Measurements from ENCODE around the gene SYNDIG1.
A peak's percentile ranks its signal among the peaks of the same experiment; 100 is the strongest.

The SYNDIG1 gene

DNA sequence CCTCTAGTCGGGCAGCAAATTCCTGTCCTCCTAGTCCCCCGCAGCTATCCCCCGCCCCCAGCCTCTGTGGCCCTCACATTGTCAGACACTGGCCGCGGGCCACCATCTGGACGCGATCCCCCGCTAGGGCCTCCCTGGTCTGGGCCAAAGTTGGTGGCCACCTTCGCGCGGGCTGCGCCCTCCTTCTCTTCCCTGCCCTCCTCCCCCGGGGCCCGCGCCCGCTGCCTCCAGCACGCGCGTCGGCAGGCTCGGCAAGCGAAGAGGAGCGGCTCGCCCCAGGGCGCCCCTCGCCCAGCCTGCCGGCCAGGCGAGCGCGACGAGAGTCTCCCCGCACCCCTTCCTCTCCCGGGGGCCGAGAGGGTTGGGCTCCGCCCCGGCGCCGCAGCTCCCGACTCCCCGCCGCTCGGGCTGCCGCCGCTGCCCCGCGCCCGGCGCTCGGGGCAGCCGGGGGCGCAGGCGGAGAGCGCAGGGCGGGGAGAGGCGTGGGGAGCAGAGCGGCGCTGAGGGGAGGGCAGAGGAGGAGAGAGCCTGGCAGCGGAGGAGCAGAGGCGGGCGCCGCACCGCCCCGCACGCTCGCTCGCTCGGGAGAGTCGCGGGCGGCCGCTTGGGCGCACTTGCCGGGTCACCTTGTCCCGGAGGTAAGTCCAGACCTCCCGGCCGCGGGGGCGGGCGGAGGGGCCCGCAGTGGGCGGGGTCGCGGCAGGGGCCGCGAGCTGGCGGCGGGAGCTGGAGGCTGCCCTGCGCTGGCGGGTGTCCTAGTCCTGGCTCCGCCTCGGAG lies at the start of gene SYNDIG1:
Gene SYNDIG1, plus strand, starts transcription at position 514 of the 778 bp plus-strand sequence. CDS start 73,469 bp downstream, outside the sequence.
- DNase-seq: peak; percentile 44

DNA sequence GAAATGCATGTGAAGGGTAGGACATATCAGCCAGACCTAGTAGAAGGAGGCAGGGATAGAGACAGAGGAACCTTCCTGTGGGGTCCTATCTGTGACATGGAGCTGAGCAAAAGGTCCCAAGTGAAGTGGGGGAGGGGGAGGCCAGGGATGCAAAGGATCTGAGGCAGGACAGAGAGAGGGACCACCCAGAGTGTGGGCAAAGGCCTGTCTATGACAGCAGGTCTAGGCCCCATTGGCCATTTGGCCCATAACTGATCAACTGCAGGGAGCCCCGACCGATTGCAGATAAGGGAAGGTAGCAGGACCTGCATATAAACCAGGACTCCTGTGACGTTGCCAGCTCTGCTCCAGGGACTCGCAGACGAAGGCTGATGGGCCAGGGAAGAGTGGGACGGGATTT lies 49.6 kb upstream of the SYNDIG1 start:
- DNase-seq: no peak

DNA sequence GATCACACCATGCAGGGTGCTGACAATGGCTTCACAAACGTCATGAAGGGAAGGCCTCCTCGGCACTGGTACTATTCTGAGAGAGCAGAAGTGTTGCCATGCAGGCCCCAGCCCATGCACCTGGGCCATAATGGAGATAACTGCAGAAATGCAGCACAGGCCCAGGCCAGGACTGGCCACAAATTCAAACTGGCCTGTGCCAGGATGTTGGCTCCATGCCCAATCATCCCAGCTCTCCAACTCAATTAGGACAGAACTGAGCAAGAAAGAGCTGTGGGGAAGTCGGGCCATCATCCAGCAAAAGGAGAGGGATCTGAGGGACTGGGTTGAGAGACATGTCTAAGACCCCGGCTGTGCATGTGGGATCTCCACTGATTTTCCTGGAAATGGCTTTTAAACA lies 48.9 kb upstream of the SYNDIG1 start:
- DNase-seq: no peak

DNA sequence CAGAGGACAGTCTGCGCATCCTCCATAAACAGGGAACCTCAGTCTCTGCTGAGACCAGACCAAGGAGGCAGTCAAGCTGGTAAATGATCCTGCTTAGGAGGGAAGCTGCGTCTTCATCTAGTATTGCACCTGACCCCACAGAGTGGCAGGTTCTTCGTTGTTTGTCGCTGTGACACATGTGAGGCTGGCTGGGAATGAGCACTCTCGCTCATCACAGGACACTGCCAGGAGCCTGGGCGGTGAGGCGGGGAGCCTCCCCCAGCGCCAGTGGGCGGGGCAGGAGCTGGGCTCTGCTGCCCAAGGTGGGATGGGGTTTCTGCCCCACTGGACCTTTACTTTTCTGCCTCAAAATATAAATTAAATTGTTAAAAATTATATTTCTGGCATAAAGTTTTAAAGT lies 48.4 kb upstream of the SYNDIG1 start:
- no peak for DNase-seq

DNA sequence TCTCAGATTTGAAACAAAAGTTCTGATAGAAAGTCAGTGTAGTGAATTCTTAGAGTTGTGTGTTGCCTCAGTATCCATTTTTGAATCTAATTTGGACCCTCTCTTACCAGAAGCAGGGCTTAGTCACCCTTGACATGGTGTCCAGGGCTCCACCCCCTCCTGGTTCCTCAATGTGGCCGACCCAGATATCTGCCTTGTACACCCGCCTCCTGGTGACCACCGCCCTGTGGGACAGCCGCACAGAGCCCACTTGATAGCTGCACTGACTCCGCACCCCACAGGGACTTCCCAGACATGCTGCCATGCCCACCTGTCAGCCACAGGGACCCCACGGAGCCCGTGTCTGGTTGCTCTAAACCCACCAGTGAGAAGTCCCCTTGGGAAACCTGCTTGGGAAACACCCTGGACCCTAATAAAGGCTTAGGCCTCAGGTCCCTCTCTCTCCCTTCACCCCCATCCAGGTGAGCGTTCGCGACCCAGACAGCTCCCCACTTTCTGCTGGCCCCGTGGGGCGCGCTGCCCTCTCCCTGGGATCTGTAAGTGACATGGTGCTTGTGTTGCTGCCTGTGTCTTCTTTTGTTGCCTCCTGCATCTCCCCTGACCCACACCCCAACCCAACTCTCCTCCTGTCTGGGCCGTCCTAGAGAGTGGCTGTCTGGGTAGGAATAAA lies 47.2 kb upstream of the SYNDIG1 start:
- DNase-seq: no peak

DNA sequence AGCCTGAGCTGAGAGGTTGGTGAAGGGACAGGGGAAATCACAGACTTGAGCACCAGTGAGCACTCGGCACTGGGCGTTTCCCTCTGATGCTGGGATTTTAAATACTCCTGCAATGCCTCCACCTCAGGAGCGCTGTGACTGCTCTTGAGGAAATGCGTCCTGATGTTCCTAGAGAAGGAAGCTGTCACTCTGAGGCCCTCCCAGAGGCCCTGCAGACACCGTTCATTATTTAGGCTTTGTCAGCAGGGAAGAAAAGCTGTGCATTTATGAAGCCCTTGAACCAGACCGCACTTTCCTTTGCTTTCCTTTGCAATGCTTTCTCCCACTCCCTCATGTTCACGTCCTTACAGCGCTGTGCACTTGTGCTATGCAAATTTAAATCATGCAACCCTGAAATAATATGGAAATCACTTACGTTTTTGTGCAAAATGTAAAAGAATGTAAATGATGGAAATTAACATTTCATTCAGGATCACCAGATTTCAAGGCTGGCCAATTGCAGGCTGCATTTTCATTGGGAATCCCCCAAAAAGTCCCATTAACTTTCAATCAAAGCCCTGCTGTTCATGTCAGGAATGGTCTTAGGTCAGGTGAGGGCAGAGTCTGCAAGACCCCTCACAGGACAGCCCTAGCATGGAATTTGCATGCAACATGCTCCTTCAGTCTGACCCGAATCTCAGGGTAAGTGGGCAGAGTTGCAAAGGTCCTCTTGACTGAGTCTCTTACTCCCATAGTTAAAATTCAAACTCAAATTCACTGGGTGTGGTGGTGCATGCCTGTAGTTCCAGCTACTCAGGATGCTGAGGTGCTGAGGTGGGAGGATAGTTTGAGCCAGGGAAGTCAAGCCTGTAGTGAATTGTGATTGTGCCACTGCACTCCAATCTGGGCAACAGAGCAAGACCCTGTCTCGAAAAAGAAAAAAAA lies 45.8 kb upstream of the SYNDIG1 start:
- no peak for DNase-seq

DNA sequence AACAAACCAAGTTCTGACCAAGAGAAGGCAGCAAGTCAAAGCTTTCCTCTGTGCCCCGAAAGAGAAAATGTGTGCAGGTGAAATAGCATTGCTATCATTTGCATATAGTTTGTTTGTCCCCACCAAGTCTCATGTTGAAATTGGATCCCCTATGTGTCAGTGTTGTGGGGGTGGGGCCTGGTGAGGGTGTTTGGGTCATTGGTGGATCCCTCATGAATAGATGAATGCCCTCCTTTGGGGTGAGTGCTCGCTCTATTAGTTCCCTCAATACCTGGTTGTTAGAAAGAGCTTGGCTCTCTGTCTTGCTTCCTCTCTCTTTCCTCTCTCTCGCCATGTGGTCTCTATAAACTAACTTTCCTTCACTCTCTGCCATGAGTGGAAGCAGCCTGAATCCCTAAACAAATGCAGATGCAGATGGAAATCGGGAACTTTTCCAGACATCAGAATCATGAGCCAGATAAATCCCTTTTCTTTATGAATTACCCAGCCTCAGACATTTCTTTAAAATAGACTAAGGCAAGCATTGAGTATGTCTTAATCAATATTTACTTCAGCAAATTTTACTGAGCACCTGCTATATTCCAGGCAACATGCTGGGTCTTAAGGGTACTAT lies 43.8 kb upstream of the SYNDIG1 start:
- DNase-seq: no peak

DNA sequence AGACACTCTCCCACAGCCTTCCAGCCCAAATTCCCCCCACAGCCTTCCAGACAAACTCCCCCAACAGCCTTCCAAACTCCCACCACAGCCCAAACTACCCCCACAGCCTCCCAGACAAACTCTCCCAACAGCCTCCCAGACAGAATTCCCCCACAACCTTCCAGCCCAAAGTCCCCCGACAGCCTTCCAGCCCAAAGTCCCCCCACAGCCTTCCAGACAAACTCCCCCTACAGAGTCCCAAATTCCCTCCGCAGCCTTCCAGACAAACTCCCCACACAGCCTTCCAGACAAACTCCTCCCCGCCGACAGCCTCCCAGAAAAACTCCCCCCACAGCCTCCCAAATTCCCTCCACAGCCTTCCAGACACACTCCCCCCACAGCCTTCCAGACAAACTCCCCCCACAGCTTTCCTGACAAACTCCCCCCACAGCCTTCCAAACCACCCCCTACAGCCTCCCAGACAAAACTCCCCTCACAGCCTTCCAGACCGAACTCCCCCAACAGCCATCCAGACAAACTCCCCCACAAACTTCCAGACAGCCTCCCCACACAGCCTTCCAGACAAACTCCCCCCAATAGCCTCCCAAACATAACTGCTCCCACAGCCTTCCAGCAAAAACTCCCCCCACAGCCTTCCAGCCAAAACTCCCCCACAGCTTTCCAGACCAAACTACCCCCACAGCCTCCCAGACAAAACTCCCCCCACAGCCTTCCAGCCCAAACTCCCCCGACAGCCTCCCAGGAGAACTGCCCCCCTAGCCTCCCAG lies 38.0 kb upstream of the SYNDIG1 start:
- no peak for DNase-seq

DNA sequence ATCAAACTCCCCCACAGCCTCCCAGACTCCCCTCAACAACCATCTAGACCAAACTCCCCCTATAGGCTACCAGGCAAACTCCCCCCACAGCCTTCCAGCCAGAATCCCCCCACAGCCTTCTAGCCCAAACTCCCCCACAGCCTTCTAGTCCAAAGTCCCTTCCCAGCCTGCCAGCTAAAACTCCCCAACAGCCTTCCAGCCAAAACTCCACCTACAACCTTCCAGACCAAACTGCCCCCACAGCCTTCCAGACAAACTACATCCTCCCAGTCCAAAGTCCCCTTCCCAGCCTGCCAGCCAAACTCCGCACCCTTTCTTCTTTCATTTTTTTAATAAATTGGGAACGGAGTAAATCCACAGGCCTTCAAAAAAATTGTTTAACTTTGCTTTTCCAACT lies 37.4 kb upstream of the SYNDIG1 start:
- DNase-seq: no peak

DNA sequence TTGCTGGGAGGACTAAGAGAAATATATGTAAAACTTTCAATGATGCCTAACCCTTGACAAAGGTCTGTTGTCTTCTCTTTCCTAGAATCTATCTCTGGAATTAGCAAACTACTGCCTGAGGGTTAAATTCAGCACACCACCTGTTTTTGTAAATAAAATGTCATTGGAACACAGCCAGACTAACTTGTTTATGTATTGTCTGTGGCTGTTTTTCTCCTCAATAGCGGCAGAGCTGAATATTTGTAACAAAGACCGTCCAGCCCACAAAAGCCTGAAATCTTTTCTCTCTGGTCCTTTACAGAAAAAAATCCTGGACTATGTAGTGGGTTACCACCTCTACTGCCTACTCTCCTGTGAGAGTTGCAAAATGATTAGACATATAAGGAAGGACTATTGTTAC lies 33.3 kb upstream of the SYNDIG1 start:
- DNase-seq: peak; percentile 31

DNA sequence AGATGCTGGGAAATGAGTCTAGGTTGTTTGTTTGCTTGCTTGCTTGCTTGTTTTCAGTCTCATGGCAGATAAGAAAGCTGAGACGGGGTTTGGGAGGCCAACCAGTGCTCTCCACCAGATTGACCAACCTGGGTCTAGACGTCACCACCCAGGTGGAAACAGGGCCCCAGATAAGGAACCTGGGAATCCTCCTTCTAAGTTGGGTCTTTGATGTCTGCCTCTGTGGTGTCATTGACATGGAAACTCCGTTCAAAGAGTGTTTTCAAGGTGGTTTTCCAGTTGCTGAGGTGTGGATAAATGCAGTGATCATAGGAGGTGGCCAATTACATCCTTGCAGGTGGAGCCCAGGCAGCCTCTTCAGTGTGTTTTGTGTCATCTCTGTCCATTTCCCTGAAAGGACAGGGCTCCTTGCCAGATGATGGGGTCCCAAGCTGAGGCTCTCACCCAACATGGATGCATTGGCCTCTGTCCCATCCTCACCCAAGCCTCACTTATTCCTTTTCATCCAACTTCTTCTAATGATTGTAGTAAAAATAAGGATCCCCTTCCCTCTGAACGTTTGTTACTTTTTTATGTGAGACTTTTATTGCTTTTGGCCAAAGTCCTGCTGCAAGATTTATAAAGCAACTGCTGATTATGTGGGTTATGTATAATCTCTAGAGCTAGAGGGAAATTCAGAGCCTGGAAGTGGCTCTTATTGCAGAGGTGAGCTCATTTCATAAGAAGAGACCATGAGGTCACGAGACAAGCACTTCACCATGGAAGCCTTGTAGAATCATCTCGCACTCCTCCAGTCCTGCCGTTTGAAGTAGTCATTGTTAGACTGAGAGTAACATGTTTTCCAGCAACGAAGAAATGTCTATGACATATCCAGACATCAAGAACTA lies 32.0 kb upstream of the SYNDIG1 start:
- no peak for DNase-seq

DNA sequence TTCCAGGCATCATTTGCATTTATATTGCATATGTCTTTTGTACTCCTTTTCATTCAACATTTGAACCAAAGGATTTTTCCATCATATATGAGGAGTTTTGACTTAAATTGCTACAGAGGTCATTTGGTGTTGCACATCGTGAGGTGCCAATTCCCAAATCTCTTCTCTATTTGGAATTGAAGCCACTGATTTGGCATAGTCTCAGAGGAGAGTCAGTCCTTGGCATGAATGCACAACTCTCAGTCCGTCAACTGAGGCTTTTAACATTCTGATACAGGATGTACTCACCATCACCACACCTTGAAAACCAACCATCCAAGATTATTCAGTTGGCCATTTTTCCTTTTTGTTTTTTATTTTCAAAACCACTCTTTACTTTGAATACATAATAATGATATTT lies 31.1 kb upstream of the SYNDIG1 start:
- DNase-seq: no peak

DNA sequence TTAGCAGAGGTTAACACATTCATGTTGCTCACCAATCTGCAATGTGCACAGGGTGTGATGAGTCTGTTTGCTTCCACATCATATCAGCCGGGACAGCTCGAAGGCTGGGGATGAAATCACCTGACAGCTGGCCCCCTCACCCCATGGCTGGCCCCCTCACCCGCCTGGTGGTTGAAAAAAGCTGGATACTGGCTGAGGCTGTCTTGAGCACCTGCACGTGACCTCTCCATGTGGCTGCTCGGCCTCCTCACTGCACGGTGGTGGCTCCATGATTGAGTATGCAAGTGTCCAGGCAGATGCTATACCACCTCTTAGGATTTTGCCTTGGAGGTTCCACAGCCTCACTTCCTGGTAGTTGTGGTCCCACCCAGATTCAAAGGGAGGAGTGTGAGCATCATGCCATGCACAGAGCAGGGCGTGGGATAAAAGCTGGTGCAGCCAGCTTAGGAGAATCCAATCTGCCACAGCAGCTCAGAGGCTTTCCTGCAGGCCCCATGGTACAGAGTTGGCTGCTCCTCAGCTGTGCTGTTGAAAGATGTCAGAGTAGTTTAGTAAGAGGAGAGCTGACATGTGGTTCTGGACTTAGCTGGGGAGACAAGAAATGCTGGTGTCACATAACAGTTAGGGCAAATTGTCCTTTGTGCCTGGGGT lies 29.6 kb upstream of the SYNDIG1 start:
- no peak for DNase-seq

DNA sequence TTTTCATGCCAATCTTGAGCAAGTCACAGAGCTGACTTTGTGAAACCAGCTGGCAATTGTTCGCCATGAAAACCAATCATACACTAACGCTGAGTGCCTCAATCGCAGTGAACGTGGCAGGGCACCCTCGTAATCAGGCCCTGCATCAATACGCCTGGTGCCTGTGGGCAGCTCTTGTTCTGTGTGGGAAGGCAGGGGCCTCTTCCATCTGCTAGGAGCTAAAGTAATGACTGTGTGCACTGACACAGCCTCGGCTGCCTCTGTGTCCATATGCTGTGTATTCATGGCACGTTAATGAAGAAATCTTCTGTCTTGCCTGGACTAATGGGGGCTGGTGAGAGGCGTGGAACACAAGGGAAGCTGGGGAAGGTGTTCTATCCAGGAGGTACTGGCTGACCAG lies 27.8 kb upstream of the SYNDIG1 start:
- DNase-seq: no peak

DNA sequence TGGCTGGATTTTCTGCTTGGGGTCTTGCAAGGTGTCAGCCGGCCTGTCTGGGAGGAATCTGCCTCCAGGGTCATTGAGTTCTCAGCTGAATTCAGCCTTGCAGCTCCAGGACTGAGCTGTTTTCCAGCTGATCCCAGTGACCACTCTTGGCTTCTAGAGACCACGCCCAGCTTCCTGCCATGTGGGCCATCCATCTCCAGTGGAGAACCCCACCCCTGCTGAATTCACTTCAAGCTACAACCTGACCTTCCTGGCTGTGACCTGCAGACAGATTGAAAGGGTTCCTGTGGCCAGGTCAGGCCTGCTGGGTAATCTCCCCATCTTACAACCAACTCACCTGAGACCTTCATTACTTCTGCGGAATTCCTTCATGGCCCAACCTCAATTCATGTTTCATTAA lies 26.5 kb upstream of the SYNDIG1 start:
- DNase-seq: no peak

DNA sequence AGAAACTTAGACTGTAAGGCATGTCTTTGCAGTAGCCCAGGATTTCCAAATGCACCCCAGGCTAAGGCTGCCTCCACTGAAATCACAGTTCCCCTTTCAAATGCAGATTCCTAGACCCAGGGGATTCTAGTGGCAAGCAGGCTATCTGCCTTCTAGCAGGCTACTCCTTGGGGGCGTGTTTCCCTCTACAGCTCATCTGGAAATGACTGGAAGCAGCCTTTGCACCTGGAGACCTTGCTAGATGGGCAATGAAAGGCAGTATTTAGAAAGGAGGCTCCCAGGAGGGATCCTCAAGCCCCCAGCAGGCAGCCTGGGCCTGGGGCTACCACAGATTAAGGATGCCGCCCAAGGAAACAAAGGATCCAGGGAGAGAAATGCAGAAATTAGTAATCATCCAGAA lies 26.0 kb upstream of the SYNDIG1 start:
- DNase-seq: no peak

DNA sequence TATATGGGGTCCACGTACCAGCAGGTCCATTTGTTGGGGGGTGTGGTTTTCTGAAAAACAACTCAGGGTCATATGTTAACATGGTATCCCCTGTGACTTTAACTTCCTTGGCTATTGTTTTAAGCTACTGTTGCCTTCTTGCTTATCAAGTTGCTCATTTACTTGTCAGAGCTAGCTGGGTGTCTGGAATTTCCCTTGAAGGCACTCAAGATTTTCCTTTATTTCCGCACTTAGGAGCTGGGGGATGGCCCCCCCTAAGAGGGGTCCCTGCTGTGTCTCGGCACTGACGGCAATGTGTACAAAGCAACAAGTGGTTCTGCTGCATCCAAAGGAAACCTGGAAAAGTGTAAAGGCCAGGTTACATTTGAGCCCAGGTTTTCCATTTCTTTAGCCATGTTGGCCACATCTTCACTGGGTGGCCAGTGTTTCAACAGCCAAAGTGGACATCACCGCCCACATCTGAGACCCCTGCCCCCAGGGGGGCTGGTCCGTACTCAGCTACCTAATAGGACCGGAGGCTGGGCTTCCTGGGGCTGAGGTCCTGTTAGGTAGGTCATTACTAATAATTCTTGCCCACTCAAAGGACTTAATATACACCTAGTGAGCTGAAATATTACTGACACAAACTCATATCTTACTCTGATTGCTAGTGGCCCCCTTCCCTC lies 24.8 kb upstream of the SYNDIG1 start:
- DNase-seq: no peak

DNA sequence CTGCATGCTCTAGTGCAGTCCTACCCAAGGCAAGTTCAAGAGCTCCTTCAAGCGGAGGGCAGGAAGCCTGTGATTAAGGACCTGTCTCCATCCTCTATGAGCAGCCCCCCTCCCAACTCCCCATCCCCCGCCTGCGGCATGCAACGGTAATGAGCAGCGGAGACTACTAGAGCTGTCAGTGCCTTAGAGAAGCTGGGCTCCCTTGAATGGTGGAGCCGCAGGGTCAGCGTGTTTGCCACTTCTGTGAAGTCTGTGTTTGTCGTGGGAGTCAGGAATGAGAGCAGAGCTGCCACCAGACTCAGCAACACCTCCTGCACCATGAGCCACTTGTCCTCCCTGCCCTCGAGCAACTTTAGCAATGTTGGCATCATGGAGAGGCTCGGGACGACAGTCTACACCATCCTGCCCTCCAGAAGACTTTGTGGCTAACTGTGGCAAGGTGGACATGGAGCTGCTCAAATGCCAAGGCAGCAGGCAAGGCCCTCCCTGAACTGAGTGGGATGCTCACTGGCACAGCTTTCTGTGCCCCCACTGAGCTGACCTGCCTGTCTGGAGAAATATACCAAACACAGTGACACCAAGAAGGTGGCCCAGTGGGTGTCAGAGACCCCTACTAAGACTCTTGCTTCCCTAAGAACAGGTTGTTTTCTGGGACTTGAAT lies 23.8 kb upstream of the SYNDIG1 start:
- no peak for DNase-seq

DNA sequence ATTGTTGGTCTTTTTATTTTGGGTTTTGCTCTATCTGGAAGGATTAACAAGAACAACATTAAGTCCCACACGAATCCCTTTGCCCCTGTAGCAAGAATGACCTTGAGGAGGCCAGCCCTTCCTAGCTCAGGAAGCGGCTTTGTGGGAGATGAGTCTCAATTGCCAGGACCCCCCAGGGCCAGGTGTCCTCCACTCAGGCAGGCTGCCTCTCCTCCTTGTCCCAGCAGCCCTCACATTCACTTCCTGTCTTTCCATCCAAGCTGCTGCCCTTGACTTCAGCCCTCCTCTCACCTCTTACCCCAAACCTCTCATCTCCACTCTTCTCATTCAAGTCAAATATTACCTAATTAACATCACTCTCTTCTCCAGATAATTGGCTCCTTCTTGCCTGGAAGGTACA lies 22.6 kb upstream of the SYNDIG1 start:
- no peak for DNase-seq

DNA sequence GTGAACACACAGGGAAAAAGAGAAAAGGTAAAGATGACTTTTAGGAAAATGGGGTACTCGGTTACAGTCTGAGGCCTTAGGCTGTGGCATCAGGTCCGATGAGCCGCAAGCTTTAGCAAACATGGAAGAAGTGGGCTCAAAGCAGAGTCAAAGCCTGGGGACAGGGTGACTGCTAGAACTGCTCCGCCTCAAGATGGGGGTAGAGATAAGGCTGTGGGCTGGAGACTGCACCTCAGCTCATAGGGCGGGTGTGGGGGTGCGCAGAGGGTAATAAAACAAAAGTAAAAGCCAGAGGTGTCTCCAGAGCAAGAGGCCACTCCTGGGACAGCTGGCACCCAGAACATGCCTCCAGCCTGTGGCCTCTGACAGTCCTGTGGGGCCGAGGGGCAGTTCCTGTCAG lies 21.3 kb upstream of the SYNDIG1 start:
- no peak for DNase-seq
